SK-N-SH (cell line): ENCODE measurements around the gene TDO2.

Experiments
- CTCF ChIP-seq: fragments of 200-600 bp; sonication (generic); IDR thresholded peaks from 2 replicates; pipeline ENCODE4 v1.6.1; 2017; ENCODE audit warnings: antibody characterized with exemption, mild to moderate bottlenecking, moderate library complexity
- EP300 ChIP-seq, 2 experiments: IDR thresholded peaks; 2 replicates each; pipeline versions ENCODE4 v1.4.0 to v1.6.1; 2012; ENCODE audit warnings: borderline replicate concordance in 1 of 2, low read depth in 1 of 2, low read length in 1 of 2
- POLR2AphosphoS5 ChIP-seq: IDR thresholded peaks from 2 replicates; pipeline ENCODE4 v1.6.1; 2012; ENCODE audit warnings: low read depth, low read length
- RXRA ChIP-seq: IDR thresholded peaks from 2 replicates; pipeline ENCODE4 v1.4.0; 2012; ENCODE audit warnings: low read depth, mild to moderate bottlenecking, borderline replicate concordance
- SIN3A ChIP-seq: IDR thresholded peaks from 2 replicates; pipeline ENCODE4 v1.6.1; 2012; ENCODE audit warnings: low read depth, mild to moderate bottlenecking, low read length, moderate library complexity, borderline replicate concordance

GRCh38 chr4:155866177-155866576, 37.3 kb upstream of the TDO2 start, which contains the start of gene ASIC5:
- TF ChIP-seq SIN3A, result no peak
- TF ChIP-seq CTCF, result no peak
- no peak for TF ChIP-seq POLR2AphosphoS5
- no peak for TF ChIP-seq RXRA
- no peak for TF ChIP-seq EP300 (IDR thresholded peaks at IDR 0.05; ENCODE audit: borderline replicate concordance in 1 of 2, low read depth in 1 of 2, low read length in 1 of 2)
